ENCODE measurements around the gene PHACTR4. TPM values are rescaled to one million over a fixed set of nuclear protein-coding genes. Genes with fewer than 3 reads are reported as not detected.
A peak's percentile ranks its signal among the peaks of the same experiment; 100 is the strongest.
"Not testable (repeated sequence)": the region's sequence is repeated elsewhere in the genome, so short reads cannot be mapped to it uniquely, and the experiment has no call there.

Gene PHACTR4
- total RNA-seq, 2 donors from 2014 or later: 14.5 to 32.6 TPM

DNA sequence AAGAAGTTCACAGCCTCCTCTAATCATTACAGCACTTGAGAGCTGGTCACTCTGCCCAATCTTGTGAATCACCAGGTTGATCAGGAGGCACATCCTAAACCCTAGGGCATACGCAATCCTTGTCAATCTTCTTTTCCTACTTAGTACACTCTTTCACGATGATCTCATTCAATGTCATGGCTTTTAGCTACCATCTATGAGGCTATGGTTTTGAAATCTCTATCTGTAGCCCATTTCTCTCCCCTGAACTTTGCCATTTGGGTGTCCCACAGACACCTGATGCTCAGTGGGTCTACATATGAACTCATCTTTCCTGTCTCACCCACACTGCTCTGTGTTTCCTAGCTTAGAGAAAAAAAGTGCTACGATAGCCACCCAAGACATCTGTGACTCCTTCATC, 42.6 kb upstream of the PHACTR4 start:
- 78 to 85% methylated on average over 3 of the region's 3 CpGs for WGBS, 2 donors

GRCh38 chr1:28327431-28327830, 42.1 kb upstream of the PHACTR4 start:
- 85 to 91% methylated on average over 11 of the region's 11 CpGs for WGBS, 2 donors
- intact Hi-C loops (cut with DNase I); H3K27ac ChIP-seq; H3K4me3 ChIP-seq; H3K36me3 ChIP-seq (replicated peaks in 1 of 2; ENCODE audit: insufficient read depth in 1 of 2, low read depth in 2 of 2); DNase-seq; H3K9me3 ChIP-seq; ATAC-seq; H3K27me3 ChIP-seq: not testable (repeated sequence)
- peaks cover 33% of the 10 kb centered on the region for H3K4me1 ChIP-seq

More for the DNA sequence above, 42.6 kb upstream of the PHACTR4 start:
- DNase-seq: no peak
- TF ChIP-seq POLR2A (IDR thresholded peaks at IDR 0.05): no peak
- TF ChIP-seq, protein P1, sequence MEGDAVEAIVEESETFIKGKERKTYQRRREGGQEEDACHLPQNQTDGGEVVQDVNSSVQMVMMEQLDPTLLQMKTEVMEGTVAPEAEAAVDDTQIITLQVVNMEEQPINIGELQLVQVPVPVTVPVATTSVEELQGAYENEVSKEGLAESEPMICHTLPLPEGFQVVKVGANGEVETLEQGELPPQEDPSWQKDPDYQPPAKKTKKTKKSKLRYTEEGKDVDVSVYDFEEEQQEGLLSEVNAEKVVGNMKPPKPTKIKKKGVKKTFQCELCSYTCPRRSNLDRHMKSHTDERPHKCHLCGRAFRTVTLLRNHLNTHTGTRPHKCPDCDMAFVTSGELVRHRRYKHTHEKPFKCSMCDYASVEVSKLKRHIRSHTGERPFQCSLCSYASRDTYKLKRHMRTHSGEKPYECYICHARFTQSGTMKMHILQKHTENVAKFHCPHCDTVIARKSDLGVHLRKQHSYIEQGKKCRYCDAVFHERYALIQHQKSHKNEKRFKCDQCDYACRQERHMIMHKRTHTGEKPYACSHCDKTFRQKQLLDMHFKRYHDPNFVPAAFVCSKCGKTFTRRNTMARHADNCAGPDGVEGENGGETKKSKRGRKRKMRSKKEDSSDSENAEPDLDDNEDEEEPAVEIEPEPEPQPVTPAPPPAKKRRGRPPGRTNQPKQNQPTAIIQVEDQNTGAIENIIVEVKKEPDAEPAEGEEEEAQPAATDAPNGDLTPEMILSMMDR (IDR thresholded peaks at IDR 0.05): no peak
- peaks cover 36% of the 10 kb centered on the region for H3K4me1 ChIP-seq
- no peak for ATAC-seq
- H3K4me3 ChIP-seq: no peak overlapping the region
- intact Hi-C loops (cut with DNase I): no loop called here
- H3K27ac ChIP-seq: no peak overlapping the region
- H3K36me3 ChIP-seq (replicated peaks in 1 of 2; ENCODE audit: insufficient read depth in 1 of 2, low read depth in 2 of 2): peaks cover 0 to 5% of the 10 kb centered on the region in 2 donors
- H3K9me3 ChIP-seq: no peaks in the 10 kb centered on the region
- no peaks in the 10 kb centered on the region for H3K27me3 ChIP-seq

DNA sequence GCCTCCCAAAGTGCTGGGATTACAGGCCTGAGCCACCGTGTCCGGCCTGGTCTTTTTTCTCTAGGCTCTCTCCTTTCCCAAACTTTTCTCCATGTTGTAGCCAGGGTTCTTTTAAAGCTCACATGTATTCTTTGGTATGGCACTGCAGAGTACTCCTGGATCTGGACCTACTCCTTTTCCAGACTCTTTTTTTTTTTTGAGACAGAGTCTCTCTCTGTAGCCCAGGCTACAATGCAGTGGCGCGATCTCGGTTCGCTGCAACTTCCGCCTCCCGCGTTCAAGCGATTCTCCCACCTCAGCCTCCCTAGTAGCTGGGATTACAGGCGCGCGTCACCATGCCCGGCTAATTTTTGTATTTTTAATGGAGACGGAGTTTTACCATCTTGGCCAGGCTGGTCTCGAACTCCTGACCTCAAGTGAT, 41.3 kb upstream of the PHACTR4 start:
- Histone ChIP-seq H3K4me1 (peaks cover 25% of the 10 kb centered on the region), H3K9me3 (no peaks in the 10 kb centered on the region), H3K36me3 (replicated peaks in 1 of 2; ENCODE audit: insufficient read depth in 1 of 2, low read depth in 2 of 2) (peaks cover 0 to 5% of the 10 kb centered on the region in 2 donors), H3K4me3 (peak overlapping the region; percentile 4 to 22), H3K27ac (peak overlapping the region; percentile 76 to 87 (median 80)), H3K27me3 (no peaks in the 10 kb centered on the region)
- ATAC-seq (no peak), DNase-seq (peak in 1 of 4 donors; percentile 16)
- TF ChIP-seq, protein P1 (IDR thresholded peaks at IDR 0.05): no peak
- no peak for TF ChIP-seq POLR2A (IDR thresholded peaks at IDR 0.05)
- intact Hi-C loops (cut with DNase I): no loop called here
- 47 to 65% methylated on average over 16 of the region's 16 CpGs for WGBS, 2 donors

DNA sequence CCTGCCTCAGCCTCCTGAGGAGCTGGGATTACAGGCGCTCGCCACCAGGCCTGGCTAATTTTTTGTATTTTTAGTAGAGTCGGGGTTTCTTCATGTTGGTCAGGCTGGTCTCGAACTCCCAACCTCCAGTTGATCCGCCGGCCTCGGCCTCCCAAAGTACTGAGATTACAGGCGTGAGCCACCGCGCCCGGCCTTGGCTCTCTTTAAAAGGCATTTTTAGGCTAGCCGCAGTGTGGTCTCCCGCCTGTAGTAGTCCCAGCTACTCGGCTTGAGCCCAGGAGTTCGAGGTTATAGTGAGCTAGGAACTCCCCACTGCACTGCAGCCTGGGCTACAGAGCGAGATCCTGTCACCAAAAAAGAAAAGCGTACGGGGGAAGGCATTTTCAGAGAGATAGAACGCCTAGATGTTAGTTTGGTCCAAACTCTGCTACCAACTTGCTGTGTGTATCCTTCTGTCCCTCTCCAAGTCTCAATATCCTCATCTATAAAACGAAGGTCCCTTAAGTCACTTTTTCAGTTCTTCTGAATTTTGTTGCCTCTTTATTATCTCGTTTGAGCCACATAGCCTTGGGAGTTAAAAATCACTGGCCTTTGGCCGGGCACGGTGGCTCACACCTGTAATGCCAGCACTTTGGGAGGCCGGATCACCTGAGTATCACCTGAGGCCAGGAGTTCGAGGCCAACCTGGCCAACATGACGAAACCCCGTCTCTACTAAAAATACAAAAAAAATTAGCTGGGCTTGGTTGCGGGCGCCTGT, 40.0 kb upstream of the PHACTR4 start:
- peak overlapping the region in 3 of 4 donors; percentile 76 to 87 (median 81) for H3K27ac ChIP-seq
- TF ChIP-seq, protein P1 (IDR thresholded peaks at IDR 0.05): peak in 3 of 7 experiments; percentile 1 to 30 (median 23)
- no peak for TF ChIP-seq POLR2A (IDR thresholded peaks at IDR 0.05)
- 32 to 45% methylated on average over 25 to 29 of the region's 29 CpGs for WGBS, 2 donors
- DNase-seq (peak; percentile 28 to 46 (median 38)), ATAC-seq (peak; percentile 6)
- H3K4me3 ChIP-seq: peak overlapping the region; percentile 22 to 53
- intact Hi-C loops (cut with DNase I): no loop called here
- peaks cover 5% of the 10 kb centered on the region in 2 donors for H3K36me3 ChIP-seq (replicated peaks in 1 of 2; ENCODE audit: insufficient read depth in 1 of 2, low read depth in 2 of 2)
- H3K9me3 ChIP-seq: no peaks in the 10 kb centered on the region
- H3K27me3 ChIP-seq: no peaks in the 10 kb centered on the region
- peaks cover 17% of the 10 kb centered on the region for H3K4me1 ChIP-seq

GRCh38 chr1:28338897-28339296, 30.6 kb upstream of the PHACTR4 start:
- no peak for DNase-seq
- Histone ChIP-seq H3K4me1 (no peaks in the 10 kb centered on the region), H3K27ac (no peak overlapping the region), H3K4me3 (no peak overlapping the region), H3K36me3 (replicated peaks in 1 of 2; ENCODE audit: insufficient read depth in 1 of 2, low read depth in 2 of 2) (peaks cover 0 to 10% of the 10 kb centered on the region in 2 donors), H3K27me3 (no peaks in the 10 kb centered on the region), H3K9me3 (no peaks in the 10 kb centered on the region)
- no peak for ATAC-seq
- 100% methylated on average over 3 of the region's 3 CpGs for WGBS, 2 donors
- intact Hi-C loops (cut with DNase I): no loop called here
- TF ChIP-seq POLR2A (IDR thresholded peaks at IDR 0.05): no peak
- TF ChIP-seq, protein P1 (IDR thresholded peaks at IDR 0.05): no peak
